Measurements from ENCODE around the gene YEATS2.

YEATS2 gene

DNA sequence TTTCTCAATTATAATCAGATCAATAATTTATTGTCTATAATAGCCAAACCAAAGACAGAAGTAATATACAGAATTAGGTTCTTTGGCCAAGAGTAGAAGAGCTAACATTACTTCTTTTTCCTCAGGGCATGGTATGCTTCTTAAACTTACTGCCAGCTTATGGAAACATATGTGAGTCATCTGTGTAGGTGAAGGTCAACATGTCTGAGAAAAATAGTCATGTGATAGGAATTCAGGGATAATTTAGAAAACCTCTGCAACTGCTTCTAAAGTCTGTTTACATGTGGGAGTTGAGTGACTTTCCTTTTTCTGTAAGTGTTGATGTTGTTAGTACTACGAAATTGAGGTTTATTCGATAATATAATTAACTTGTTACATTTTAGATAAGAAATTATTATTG is 147.0 kb downstream of the YEATS2 start:
- TF ChIP-seq, protein P1, sequence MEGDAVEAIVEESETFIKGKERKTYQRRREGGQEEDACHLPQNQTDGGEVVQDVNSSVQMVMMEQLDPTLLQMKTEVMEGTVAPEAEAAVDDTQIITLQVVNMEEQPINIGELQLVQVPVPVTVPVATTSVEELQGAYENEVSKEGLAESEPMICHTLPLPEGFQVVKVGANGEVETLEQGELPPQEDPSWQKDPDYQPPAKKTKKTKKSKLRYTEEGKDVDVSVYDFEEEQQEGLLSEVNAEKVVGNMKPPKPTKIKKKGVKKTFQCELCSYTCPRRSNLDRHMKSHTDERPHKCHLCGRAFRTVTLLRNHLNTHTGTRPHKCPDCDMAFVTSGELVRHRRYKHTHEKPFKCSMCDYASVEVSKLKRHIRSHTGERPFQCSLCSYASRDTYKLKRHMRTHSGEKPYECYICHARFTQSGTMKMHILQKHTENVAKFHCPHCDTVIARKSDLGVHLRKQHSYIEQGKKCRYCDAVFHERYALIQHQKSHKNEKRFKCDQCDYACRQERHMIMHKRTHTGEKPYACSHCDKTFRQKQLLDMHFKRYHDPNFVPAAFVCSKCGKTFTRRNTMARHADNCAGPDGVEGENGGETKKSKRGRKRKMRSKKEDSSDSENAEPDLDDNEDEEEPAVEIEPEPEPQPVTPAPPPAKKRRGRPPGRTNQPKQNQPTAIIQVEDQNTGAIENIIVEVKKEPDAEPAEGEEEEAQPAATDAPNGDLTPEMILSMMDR (conservative IDR thresholded peaks at IDR 0.05; ENCODE audit: low read depth, low read length), result no peak
- no peak overlapping the region for H3K4me3 ChIP-seq (ENCODE audit: low read depth, low read length)
- DNase-seq (ENCODE audit: low read depth), result peak; percentile 87

DNA sequence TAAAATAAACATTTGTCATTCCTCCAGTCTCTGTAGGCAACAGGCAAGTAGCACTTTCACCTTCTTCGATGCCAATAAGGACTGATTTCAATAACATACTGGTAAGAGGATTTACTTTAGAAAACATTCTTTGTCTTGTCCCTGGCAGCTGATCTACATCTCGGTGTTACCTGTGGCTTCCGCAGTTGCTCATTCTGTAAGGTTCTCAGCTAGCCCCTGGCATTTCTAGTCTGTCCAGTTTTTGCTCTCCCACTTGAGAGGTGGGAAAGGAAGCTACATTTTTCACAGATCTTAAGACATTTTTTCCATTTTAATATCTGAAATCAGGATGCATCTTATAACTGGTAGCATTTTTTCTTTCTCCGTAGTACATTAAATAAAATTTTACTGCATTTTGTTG is 147.5 kb downstream of the YEATS2 start:
- H3K4me3 ChIP-seq (ENCODE audit: low read depth, low read length), result no peak overlapping the region
- DNase-seq (ENCODE audit: low read depth), result no peak
- TF ChIP-seq, protein P1 (conservative IDR thresholded peaks at IDR 0.05; ENCODE audit: low read depth, low read length), result no peak

DNA sequence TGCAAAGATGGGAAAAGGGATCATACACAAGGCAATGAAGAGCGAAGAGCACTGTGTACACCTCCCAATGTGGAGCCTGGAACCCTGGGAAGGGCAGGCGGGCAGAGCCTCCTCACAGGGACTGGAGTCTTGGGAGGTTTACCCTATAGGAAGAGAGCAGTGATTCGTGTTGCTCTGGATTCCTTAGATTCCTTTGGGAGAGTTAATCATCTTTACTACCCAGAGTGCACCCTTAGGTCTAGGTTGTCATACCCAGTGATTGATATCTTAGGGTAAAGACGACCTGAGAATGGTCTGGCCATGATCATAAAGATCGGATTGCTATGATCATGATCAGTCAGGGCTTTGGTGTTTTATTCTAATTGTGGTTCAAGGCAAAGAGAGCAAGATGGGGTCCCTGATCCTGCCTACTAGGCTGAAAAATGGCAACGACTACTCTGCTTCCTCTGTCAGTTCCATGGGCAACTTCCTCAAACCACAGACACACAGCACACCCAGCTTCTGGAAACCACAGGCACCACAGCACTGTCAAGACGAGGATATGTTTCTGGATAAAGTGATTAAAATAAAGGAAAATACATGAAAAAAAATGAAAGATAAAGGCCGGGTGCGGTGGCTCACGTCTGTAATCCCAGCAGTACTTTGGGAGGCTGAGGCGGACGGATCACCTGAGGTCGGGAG is 148.2 kb downstream of the YEATS2 start:
- TF ChIP-seq, protein P1 (conservative IDR thresholded peaks at IDR 0.05; ENCODE audit: low read depth, low read length), result no peak
- peak; percentile 16 for DNase-seq (ENCODE audit: low read depth)
- no peak overlapping the region for H3K4me3 ChIP-seq (ENCODE audit: low read depth, low read length)

DNA sequence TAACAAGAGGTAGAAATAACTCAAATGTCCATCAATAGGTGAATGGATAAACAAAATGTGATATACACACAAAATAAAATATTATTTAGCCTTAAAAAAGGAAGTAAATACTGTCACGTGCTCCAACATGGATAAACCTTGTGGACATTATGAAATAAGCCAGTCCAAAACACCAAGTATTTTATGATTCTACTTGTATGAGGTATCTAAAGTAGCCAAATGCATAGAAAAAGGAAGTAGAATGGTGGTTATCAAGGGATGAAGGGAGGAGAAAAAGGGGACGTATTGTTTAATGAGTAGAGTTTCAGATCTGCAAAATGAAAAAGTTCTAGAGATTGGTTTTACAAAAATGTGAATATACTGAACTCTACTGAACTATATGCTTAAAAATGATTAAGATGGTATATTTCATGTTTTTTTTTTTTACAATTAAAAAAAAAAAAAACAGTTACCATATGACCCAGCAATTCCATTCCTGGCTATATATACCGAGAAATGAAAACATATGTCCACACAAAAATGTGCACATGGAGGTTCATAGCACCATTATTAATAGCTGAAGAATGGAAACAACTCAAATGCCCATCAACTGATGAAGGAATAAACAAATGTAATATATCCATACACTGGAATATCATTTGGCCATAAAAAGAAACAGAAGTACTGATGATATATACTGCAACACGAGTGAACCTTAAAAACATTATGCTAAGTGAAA is 156.9 kb downstream of the YEATS2 start:
- H3K4me3 ChIP-seq (ENCODE audit: low read depth, low read length), result no peak overlapping the region
- no peak for DNase-seq (ENCODE audit: low read depth)

DNA sequence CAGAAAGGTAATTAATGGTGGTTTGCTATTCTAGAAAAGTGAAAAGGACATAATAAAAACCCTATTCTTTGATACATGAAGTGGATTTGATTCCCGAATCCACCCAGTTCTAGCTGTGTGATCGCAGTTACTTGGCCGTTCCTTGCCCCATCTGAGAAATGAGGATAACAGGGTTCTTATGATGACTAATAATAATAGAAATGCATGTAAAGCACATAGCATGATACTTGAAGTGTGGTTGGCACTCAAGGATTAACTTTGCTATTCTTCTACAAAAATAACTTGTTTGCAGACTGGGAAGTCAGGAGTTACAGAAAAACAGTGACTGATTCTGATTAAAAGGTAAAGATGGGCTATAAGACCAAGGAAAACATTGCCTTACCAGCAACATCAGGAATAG is 160.3 kb downstream of the YEATS2 start:
- peak; percentile 9 for DNase-seq (ENCODE audit: low read depth)
- TF ChIP-seq, protein P1 (conservative IDR thresholded peaks at IDR 0.05; ENCODE audit: low read depth, low read length), result no peak
- H3K4me3 ChIP-seq (ENCODE audit: low read depth, low read length), result no peak overlapping the region

More for the DNA sequence above, 156.9 kb downstream of the YEATS2 start:
- TF ChIP-seq, protein P1 (conservative IDR thresholded peaks at IDR 0.05; ENCODE audit: low read depth, low read length), result no peak
